ENCODE measurements around the gene NEURL1.

DNA sequence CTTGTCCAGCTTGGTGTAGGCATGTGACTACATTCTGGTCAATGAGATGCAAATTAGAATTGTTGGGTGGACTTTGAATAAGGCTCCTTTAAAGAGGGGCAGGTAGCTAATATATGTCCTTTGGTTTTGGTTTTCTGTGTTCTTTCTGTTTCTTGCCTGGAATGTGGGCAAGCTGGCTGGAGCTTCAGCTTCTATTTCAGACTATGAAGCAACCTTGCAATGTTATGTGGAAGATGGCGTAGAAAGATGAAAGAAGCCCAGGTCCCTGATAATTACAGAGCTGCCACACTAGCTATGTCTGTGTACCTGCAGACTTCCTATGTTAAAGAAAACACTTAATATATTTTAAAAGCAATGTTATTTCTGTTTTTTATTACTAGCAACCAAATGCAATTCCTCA, 46.2 kb downstream of the NEURL1 start:
- TF ChIP-seq, protein P1, sequence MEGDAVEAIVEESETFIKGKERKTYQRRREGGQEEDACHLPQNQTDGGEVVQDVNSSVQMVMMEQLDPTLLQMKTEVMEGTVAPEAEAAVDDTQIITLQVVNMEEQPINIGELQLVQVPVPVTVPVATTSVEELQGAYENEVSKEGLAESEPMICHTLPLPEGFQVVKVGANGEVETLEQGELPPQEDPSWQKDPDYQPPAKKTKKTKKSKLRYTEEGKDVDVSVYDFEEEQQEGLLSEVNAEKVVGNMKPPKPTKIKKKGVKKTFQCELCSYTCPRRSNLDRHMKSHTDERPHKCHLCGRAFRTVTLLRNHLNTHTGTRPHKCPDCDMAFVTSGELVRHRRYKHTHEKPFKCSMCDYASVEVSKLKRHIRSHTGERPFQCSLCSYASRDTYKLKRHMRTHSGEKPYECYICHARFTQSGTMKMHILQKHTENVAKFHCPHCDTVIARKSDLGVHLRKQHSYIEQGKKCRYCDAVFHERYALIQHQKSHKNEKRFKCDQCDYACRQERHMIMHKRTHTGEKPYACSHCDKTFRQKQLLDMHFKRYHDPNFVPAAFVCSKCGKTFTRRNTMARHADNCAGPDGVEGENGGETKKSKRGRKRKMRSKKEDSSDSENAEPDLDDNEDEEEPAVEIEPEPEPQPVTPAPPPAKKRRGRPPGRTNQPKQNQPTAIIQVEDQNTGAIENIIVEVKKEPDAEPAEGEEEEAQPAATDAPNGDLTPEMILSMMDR (conservative IDR thresholded peaks at IDR 0.05), result no peak
- TF ChIP-seq EZH2 (IDR thresholded peaks at IDR 0.05; ENCODE audit: low read depth), result no peak
